Measurements from ENCODE around the gene STIP1.

- TF ChIP-seq POLR2A (IDR thresholded peaks at IDR 0.05; ENCODE audit: low read length) (no peak), GATA1 (IDR thresholded peaks at IDR 0.05; ENCODE audit: low read depth, low read length) (no peak)
These were observed 25.4 kb downstream of the STIP1 start for GRCh38 chr11:64211181-64211872.

All from erythroblast (primary cell).